Cardiac fibroblast (primary cell): ENCODE results near the gene TRPM5.

Source experiments
- DNase-seq, 2 donors: peaks; one replicate each; pipeline versions ENCODE4 v3.0.0 to v3.0.0-alpha.2; 2010; ENCODE audit warnings: low read depth in 2 of 2
- H3K4me3 ChIP-seq, 2 donors: replicated peaks in 1 of 2; 1 replicate in 1 of 2; 2 replicates in 1 of 2; pipeline ENCODE4 v1.5.1; 2011; ENCODE audit warnings: low read depth in 2 of 2, low read length in 2 of 2, mild to moderate bottlenecking in 2 of 2, moderate library complexity in 1 of 2
- CTCF ChIP-seq: IDR thresholded peaks from one replicate; pipeline ENCODE4 v1.5.1; 2011; ENCODE audit warnings: low read depth, mild to moderate bottlenecking, low read length, inconsistent platforms

TRPM5 gene

DNA sequence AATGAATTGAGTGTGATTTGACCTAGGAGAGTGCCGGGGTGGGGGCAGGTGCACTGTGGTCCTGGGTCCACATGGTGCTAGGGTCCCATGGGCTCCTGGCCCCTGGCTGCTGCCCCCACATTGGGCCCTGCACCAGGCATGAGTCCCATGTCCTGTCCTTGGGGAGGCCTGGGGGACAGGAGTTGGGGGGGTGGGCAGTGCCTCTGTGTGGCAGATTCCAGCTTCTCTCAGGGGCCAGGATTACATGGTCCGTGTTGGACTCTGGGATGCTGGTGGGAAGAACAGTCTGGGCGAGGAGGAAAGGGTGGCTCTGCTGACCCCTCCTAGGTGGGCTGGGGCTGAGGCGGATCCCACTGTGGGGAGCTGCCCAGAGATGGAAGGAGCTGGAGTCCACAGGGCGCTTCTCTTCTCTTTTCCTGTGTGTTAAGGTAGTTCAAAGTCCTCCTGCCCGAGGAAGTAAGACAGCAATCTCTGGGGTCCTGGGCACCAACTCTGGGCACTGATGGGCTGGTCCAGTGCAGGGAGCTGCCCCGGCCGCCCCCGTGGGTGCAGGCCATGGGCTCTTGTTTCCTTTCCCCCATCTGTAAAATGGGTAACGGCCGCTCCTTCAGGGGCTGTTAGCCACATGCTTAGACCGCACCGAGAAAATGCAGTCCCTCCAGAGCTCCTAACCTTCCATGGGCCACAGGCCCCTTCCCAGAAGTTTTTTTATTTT is 20.3 kb upstream of the TRPM5 start:
- H3K4me3 ChIP-seq = no peak overlapping the region
- DNase-seq = no peak
- TF ChIP-seq CTCF = no peak

DNA sequence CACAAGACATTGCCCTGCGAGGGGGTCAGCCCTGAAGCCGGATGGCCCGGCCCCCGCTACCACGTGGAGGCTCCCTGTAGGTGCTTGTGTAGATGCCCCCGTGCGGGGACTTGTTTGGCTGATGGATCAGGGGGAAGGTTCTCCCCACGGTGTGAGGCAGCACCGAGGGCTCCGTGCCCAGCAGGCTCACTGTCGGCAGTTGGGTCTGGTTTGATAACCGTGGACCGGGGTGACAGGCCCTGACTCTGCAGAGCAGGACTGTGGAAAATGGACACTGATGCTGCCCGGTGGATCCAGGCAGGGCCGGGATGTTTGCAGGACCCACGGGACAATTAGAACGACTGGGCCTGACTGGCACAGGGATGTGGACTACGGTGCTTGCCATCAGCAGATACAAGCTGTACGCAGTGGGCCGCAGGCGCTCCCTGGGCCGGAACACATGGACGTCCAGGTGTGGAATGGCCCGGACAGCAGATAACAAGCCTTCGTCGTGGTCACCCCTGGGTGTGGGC is 19.5 kb upstream of the TRPM5 start:
- no peak for DNase-seq
- H3K4me3 ChIP-seq = no peak overlapping the region
- TF ChIP-seq CTCF = no peak

- DNase-seq = no peak
- TF ChIP-seq CTCF = no peak
- no peak overlapping the region for H3K4me3 ChIP-seq
Observed at GRCh38 chr11:2462986-2463765, 18.9 kb upstream of the TRPM5 start.

- no peak for TF ChIP-seq CTCF
Observed at GRCh38 chr11:2462543-2462985, 18.2 kb upstream of the TRPM5 start.

GRCh38 chr11:2461956-2462542 is 17.7 kb upstream of the TRPM5 start:
- no peak for DNase-seq
- no peak for TF ChIP-seq CTCF
- H3K4me3 ChIP-seq = no peak overlapping the region

More at GRCh38 chr11:2462543-2462985, 18.2 kb upstream of the TRPM5 start:
- no peak overlapping the region for H3K4me3 ChIP-seq
- no peak for DNase-seq

DNA sequence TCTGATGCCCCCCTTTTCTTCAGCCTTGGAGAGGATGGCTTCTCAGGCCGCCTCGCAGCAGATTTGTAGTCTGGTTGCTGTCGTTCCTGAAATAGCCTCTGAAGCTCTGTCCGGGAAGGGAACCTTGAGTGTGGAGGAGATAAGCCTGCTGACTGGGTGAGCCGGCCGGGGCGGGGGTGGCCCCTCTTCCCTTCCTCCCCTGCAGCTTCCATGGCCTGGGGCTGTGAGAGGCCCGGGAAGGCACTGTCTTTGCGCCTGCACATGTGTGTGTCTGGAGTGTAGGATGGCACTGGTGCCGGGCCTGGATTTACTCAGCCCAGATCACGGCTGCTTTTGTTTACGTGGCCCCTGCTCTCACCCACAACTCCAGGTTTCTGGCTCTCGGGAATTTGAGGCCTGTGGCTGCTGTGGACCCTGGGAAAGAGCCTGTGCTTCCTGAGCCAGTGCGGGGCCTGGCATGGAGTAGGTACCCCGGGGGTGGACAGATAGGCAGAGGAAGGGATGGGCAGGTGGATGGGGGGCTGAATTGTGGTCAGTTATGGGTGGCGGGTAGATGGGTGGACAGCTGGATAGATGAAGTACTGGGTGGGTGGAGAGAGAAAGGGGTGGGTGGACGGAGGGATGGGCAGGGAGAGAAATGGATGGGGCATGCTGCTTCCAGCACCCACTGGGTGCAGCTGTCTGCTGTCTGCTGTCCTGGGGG is 17.1 kb upstream of the TRPM5 start:
- no peak overlapping the region for H3K4me3 ChIP-seq
- TF ChIP-seq CTCF = no peak
- DNase-seq = no peak
